IPS DF 6.9 (cell line): ENCODE results near the gene PSPH.
A peak's percentile ranks its signal among the peaks of the same experiment; 100 is the strongest.
"Not testable (repeated sequence)": the region's sequence is repeated elsewhere in the genome, so short reads cannot be mapped to it uniquely, and the experiment has no call there.

Source experiments
- DNase-seq: peaks from one replicate; pipeline ENCODE4 v3.0.0-alpha.2; 2013; ENCODE audit warnings: low read depth, low spot score
- H3K27ac ChIP-seq: one replicate; pipeline ENCODE4 v1.5.1; 2013; ENCODE audit warnings: low read length, control low read depth
- H3K27me3 ChIP-seq: 2 replicates; pipeline ENCODE4 v1.6.1; 2013; ENCODE audit warnings: mild to moderate bottlenecking, low read length; ENCODE audit not compliant: control insufficient read depth, insufficient read depth
- H3K36me3 ChIP-seq: 2 replicates; pipeline ENCODE4 v1.6.1; 2013; ENCODE audit warnings: low read length; ENCODE audit not compliant: control insufficient read depth, insufficient read depth
- H3K4me1 ChIP-seq: 2 replicates; pipeline ENCODE4 v1.6.1; 2013; ENCODE audit warnings: low read length; ENCODE audit not compliant: control insufficient read depth, insufficient read depth
- H3K4me3 ChIP-seq: 2 replicates; pipeline ENCODE4 v1.5.1; 2013; ENCODE audit warnings: mild to moderate bottlenecking, low read length
- H3K9me3 ChIP-seq: 2 replicates; pipeline ENCODE4 v1.6.1; 2013; ENCODE audit warnings: low read length, inconsistent platforms; ENCODE audit not compliant: control insufficient read depth, insufficient read depth
- WGBS: extraction: QIAGEN DNeasy Blood & Tissue Kit; methylation state at CpG from one replicate; pipeline ENCODE4 v1.1.7; 2013; ENCODE audit warnings: mixed read lengths, missing lambda C conversion rate; ENCODE audit not compliant: insufficient read length, insufficient coverage; 5-methylcytosine and 5-hydroxymethylcytosine counted together

Gene PSPH

DNA sequence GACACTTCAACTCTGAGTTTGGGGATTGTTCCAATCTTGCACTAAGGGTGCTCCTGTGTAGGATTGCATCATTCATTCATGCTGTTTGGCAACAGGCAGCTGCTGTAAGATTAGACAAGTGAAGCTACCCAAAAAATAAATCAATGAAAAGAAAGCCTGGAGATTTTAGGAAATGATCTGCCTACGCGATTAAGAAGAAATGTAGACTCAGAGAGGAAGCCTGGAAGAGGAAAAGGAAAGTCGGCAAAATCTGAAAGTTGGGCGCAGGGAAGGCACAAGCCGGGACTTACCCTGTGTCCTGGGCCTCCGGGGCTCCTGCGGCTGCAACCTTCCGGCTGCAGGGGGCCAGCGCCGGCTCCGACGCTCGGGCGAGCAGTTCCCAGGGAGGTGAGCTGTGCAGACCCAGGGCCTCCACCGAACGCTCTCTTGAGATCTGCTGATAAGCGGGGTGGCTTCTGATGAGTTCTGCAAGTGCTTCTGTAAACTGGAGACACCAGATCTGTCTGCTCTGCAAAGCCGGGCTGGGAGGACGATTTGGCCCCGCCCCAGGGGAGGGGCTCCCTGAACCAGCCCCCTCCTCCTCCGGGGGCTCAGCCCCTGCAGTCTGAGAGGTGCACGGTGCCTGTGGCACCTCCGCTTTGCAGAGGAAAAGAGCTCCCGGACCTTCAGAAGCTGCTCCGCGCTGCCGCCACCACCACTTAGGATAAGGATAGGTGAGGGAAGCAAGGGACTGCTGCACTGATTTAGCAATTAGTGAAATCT is 17.4 kb downstream of the PSPH start:
- Histone ChIP-seq H3K4me3 (peak overlapping the region; percentile 50; the same call in 1 of the 2 replicates), H3K4me1 (no peaks in the 10 kb centered on the region), H3K27ac (no peak overlapping the region), H3K9me3 (no peaks in the 10 kb centered on the region), H3K36me3 (0 out of 2 replicates have a peak, but pooled peaks cover 2% of the 10 kb centered on the region), H3K27me3 (no peaks in the 10 kb centered on the region)
- no CpG with 5 or more reads among the region's 27 CpGs for WGBS
- DNase-seq = peak; percentile 75

- DNase-seq, H3K27me3 ChIP-seq, H3K9me3 ChIP-seq, H3K4me1 ChIP-seq, H3K27ac ChIP-seq, H3K4me3 ChIP-seq, H3K36me3 ChIP-seq: not testable (repeated sequence)
- no CpG with 5 or more reads among the region's 7 CpGs for WGBS
Observed at GRCh38 chr7:56032578-56032977, 18.7 kb downstream of the PSPH start.

GRCh38 chr7:56031556-56031955 is 19.7 kb downstream of the PSPH start:
- not testable (repeated sequence) for H3K27ac ChIP-seq, DNase-seq, H3K4me3 ChIP-seq, H3K36me3 ChIP-seq, H3K4me1 ChIP-seq, H3K27me3 ChIP-seq, H3K9me3 ChIP-seq
- WGBS = no CpG with 5 or more reads among the region's 8 CpGs

GRCh38 chr7:56030340-56030739 is 20.9 kb downstream of the PSPH start:
- Histone ChIP-seq H3K9me3 (no peaks in the 10 kb centered on the region), H3K36me3 (0 out of 2 replicates have a peak, but pooled peaks cover 5% of the 10 kb centered on the region), H3K27ac (no peak overlapping the region), H3K4me3 (no peak overlapping the region), H3K27me3 (no peaks in the 10 kb centered on the region), H3K4me1 (no peaks in the 10 kb centered on the region)
- no peak for DNase-seq
- no CpG with 5 or more reads among the region's 8 CpGs for WGBS

- H3K36me3 ChIP-seq = 0 out of 2 replicates have a peak, but pooled peaks cover 5% of the 10 kb centered on the region
- no peak for DNase-seq
Observed at GRCh38 chr7:56028942-56029630, 22.2 kb downstream of the PSPH start.

DNA sequence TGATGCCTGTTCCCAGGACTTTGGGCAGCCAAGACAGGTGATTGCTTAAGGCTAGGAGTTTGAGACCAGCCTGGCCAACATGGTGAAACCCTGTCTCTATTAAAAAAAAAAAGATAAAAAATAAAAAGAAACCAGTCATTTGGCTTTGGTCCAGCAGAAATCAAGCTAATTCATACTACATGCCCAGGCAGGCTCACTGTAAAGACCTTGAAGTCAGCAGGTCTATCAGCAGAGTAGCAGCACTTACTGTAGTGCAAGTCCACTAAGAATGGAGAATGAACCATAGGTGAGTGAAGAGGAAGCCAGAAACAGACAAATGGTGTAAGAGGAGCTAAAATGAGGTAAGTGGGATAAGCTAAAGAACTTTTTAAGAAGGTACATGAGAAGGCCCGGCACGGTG is 24.7 kb downstream of the PSPH start:
- Histone ChIP-seq H3K9me3 (no peaks in the 10 kb centered on the region), H3K27me3 (no peaks in the 10 kb centered on the region), H3K4me1 (no peaks in the 10 kb centered on the region), H3K27ac (no peak overlapping the region), H3K4me3 (no peak overlapping the region), H3K36me3 (0 out of 2 replicates have a peak, but pooled peaks cover 3% of the 10 kb centered on the region)
- no CpG with 5 or more reads among the region's 2 CpGs for WGBS
- DNase-seq = no peak

More at GRCh38 chr7:56028942-56029630, 22.2 kb downstream of the PSPH start:
- Histone ChIP-seq H3K9me3 (no peaks in the 10 kb centered on the region), H3K4me3 (no peak overlapping the region), H3K27ac (no peak overlapping the region), H3K4me1 (no peaks in the 10 kb centered on the region), H3K27me3 (no peaks in the 10 kb centered on the region)
- WGBS = no CpG with 5 or more reads among the region's 9 CpGs

GRCh38 chr7:56023500-56023899 is 27.7 kb downstream of the PSPH start:
- no peaks in the 10 kb centered on the region for H3K9me3 ChIP-seq
- no peaks in the 10 kb centered on the region for H3K4me1 ChIP-seq
- H3K36me3 ChIP-seq = 0 out of 2 replicates have a peak, but pooled peaks cover 4% of the 10 kb centered on the region
- no peaks in the 10 kb centered on the region for H3K27me3 ChIP-seq
- no peak for DNase-seq
- H3K4me3 ChIP-seq = no peak overlapping the region
- H3K27ac ChIP-seq = no peak overlapping the region

DNA sequence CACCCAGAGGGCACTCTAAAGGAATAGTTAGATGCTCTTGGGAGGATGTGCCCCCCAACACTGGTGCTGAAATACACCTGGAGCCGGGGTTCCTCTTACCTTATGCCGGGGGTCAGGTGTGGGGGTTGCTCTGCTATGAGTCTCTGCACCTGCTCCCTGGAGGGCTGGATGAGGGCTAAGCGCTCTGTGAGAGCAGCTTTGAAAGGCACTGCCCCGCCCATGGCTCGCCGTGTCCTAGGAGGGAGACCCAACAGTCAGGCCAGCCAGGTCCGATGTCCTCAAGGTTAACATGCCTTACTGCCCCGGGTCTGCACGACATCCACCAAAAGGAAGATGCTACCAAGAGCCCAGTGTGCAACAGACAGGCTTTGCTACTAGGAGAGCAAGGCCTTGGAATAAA is 31.7 kb downstream of the PSPH start:
- Histone ChIP-seq H3K4me3 (no peak overlapping the region), H3K9me3 (no peaks in the 10 kb centered on the region), H3K36me3 (0 out of 2 replicates have a peak, but pooled peaks cover 5% of the 10 kb centered on the region), H3K27me3 (no peaks in the 10 kb centered on the region), H3K27ac (no peak overlapping the region), H3K4me1 (no peaks in the 10 kb centered on the region)
- DNase-seq = no peak
- WGBS = no CpG with 5 or more reads among the region's 9 CpGs

- H3K27me3 ChIP-seq, H3K9me3 ChIP-seq, H3K36me3 ChIP-seq, DNase-seq, H3K4me3 ChIP-seq, H3K27ac ChIP-seq, H3K4me1 ChIP-seq: not testable (repeated sequence)
- no CpG with 5 or more reads among the region's 3 CpGs for WGBS
Observed at GRCh38 chr7:56017015-56017414, 34.2 kb downstream of the PSPH start.

DNA sequence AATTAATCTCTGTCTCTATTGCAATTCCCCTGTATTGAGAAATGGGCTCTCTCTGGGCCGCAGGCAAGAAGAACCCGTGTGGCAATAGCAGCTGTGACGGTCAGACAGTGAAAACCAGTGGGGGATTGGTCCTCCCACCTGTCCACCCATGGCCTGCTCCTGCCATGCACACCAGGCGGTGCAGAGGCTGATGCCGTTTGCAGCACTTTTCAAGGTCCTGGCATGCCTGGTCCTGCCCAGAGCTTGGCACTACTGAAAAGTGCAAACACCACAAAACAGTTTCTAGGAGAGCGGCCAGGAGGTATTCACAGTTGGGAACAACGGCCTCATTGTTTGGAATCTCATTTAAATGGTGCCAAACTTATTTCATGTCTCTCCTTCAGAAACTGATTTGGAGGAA is 41.5 kb downstream of the PSPH start:
- Histone ChIP-seq H3K9me3 (no peaks in the 10 kb centered on the region), H3K4me1 (no peaks in the 10 kb centered on the region), H3K36me3 (peaks cover 6% of the 10 kb centered on the region; the same call in 1 of the 2 replicates), H3K4me3 (no peak overlapping the region), H3K27me3 (no peaks in the 10 kb centered on the region), H3K27ac (no peak overlapping the region)
- whole genome bisulfite sequencing = no CpG with 5 or more reads among the region's 7 CpGs
- DNase-seq = no peak
